Karpas-422 (cell line): ENCODE data around the gene ZNF91. TPM values are rescaled to one million over a fixed set of nuclear protein-coding genes. Genes with fewer than 3 reads are reported as not detected.
"Not testable (repeated sequence)": the region's sequence is repeated elsewhere in the genome, so short reads cannot be mapped to it uniquely, and the experiment has no call there.

Experiments
- DNase-seq: peaks from one replicate; pipeline ENCODE4 v3.0.0-alpha.2; 2015
- H2AFZ ChIP-seq: fragments of 200-600 bp; sonication (generic); 2 replicates; pipeline ENCODE4 v1.6.1; 2014; ENCODE audit warnings: antibody characterized with exemption, low read length, mixed read lengths
- H3K27ac ChIP-seq: fragments of 200-600 bp; sonication (generic); 2 replicates; pipeline ENCODE4 v1.5.1; 2014; ENCODE audit warnings: mild to moderate bottlenecking, low read length, moderate library complexity
- H3K27me3 ChIP-seq: fragments of 200-600 bp; sonication (generic); 2 replicates; pipeline ENCODE4 v1.6.1; 2014; ENCODE audit warnings: low read length, mixed read lengths
- H3K36me3 ChIP-seq: fragments of 200-600 bp; sonication (generic); 2 replicates; pipeline ENCODE4 v1.6.1; 2014; ENCODE audit warnings: low read length, mixed read lengths; ENCODE audit not compliant: insufficient read depth
- H3K4me1 ChIP-seq: fragments of 200-600 bp; sonication (generic); 2 replicates; pipeline ENCODE4 v1.6.1; 2014; ENCODE audit warnings: mild to moderate bottlenecking, low read length, mixed read lengths
- H3K4me2 ChIP-seq: fragments of 200-600 bp; sonication (generic); 2 replicates; pipeline ENCODE4 v1.6.1; 2014; ENCODE audit warnings: low read length, low read depth, mild to moderate bottlenecking; ENCODE audit not compliant: poor library complexity, severe bottlenecking
- H3K4me3 ChIP-seq: fragments of 200-600 bp; sonication (generic); 2 replicates; pipeline ENCODE4 v1.5.1; 2014; ENCODE audit warnings: mild to moderate bottlenecking, antibody characterized with exemption, low read length, mixed read lengths
- H3K79me2 ChIP-seq: fragments of 200-600 bp; sonication (generic); 2 replicates; pipeline ENCODE4 v1.6.1; 2014; ENCODE audit warnings: mild to moderate bottlenecking, low read length, mixed read lengths
- H3K9ac ChIP-seq: fragments of 200-600 bp; sonication (generic); 2 replicates; pipeline ENCODE4 v1.6.0; 2014; ENCODE audit warnings: low read length
- H3K9me2 ChIP-seq: fragments of 200-600 bp; sonication (generic), shearing (Covaris generic); replicated peaks from 2 replicates; pipeline ENCODE4 v1.6.0; 2014; ENCODE audit warnings: mild to moderate bottlenecking, low read length, moderate library complexity; ENCODE audit not compliant: insufficient read depth
- H3K9me3 ChIP-seq: fragments of 300-700, 200-600 bp; sonication (generic); 2 replicates; pipeline ENCODE4 v1.6.1; 2014; ENCODE audit warnings: low read length, mixed read lengths
- H4K20me1 ChIP-seq: fragments of 200-600 bp; sonication (generic); 2 replicates; pipeline ENCODE4 v1.6.1; 2014; ENCODE audit warnings: mild to moderate bottlenecking, antibody characterized with exemption, low read length, low read depth; ENCODE audit not compliant: insufficient read depth
- total RNA-seq: library from RNA; depleted of rRNA; stranded (reverse); fragments of >200 nt; shearing (Covaris generic); gene quantifications from 2 replicates; pipeline ENCODE4 v1.2.3, GENCODE V29; 2014; ENCODE audit warnings: low replicate concordance

Gene ZNF91
- total RNA-seq, 1 experiment from 2014 or later, result 98.5 TPM

DNA sequence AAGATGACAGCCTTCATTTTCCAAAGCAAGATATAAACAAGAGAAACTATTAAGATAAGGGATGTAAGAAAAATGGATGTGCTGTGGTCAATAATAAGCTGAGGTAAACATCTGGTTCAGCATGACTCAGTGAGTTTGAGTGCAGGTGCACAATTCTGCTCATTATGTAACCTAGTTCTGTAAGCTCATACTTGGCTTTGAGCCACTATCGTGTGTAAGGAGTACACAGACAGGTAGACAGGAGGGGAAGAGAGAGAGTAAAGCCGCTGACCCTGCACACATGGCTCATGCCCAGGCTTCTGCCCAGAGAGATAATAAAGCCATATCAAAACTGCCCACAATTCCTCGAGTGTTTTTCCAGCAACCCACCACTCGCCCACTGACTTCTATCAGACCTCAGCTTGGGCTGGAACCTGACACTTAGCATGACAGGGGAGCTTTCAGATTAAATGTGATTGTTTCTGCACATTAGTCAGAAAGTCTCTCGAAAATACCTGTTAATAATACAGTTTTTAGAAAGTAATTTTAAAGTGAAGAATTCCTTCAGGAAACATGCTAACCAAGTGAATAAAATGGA is 51.7 kb downstream of the ZNF91 start:
- Histone ChIP-seq H3K36me3 (peaks cover 36% of the 10 kb centered on the region), H3K79me2 (peaks cover 67% of the 10 kb centered on the region), H4K20me1 (no peaks in the 10 kb centered on the region), H2AFZ (no peak overlapping the region), H3K27me3 (no peaks in the 10 kb centered on the region), H3K4me3 (no peak overlapping the region), H3K27ac (no peak overlapping the region), H3K9ac (no peak overlapping the region), H3K9me2 (no peaks in the 10 kb centered on the region), H3K4me2 (no peak overlapping the region), H3K9me3 (peaks cover 55% of the 10 kb centered on the region), H3K4me1 (no peaks in the 10 kb centered on the region)
- DNase-seq, result no peak

DNA sequence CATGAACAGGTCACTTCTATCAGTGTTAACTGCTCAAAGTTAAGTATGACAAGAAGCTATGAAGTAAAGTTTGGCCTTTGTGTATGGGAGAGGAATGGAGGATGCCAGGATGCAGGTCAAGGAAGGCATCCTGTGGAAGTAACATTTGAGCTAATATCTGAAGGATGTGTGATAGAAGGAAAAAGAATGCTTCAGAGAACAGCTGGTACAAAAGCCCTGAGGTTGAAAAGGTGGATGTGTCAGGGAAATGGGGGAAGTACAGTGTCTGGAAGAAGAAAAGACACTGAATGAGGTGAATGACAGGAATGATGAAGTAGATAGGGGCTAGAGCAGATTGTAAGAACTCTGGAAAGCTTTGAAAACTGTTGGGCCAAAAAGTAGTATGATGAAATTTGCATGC is 67.1 kb downstream of the ZNF91 start:
- Histone ChIP-seq H3K4me3 (no peak overlapping the region), H3K27me3 (no peaks in the 10 kb centered on the region), H4K20me1 (no peaks in the 10 kb centered on the region), H3K79me2 (no peaks in the 10 kb centered on the region), H3K36me3 (peaks cover 19% of the 10 kb centered on the region), H2AFZ (no peak overlapping the region), H3K4me1 (no peaks in the 10 kb centered on the region), H3K9ac (no peak overlapping the region), H3K9me2 (no peaks in the 10 kb centered on the region), H3K9me3 (peaks cover 18% of the 10 kb centered on the region), H3K4me2 (no peak overlapping the region), H3K27ac (no peak overlapping the region)
- DNase-seq, result no peak

DNA sequence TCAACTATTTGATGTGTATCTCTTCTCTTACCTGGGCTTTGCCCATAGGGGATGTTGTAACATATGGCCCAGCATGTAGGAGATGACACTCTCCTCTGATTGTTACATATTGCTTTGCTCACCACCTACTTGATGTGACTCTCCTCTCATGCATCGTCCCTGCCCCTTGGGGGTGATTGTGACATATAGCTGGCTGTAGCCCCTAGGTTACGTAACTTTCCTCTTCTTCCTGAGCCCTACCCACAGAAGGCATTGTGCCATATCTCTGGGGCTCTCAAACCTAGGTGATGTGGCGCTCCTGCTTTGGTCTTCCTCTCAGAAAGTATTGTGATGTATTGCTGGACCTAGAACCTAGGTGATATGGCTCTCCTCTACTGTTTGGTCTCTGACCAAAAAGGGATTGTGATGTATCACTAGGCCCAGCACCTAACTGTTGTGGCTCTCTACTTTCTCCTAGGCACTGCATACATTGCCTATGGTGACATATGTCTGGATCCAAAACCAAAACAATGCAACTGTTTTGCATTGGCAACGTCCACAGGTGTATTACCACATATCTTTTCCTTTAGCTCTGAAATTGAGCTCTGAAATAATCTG is 73.2 kb downstream of the ZNF91 start:
- Histone ChIP-seq H3K9me3 (peaks cover 3% of the 10 kb centered on the region; the same call in 1 of the 2 replicates), H3K9me2 (no peaks in the 10 kb centered on the region), H3K4me1 (no peaks in the 10 kb centered on the region), H3K4me2 (no peak overlapping the region), H3K9ac (no peak overlapping the region), H3K79me2 (no peaks in the 10 kb centered on the region), H3K4me3 (no peak overlapping the region), H3K27me3 (no peaks in the 10 kb centered on the region), H3K27ac (no peak overlapping the region), H2AFZ (no peak overlapping the region), H3K36me3 (no peaks in the 10 kb centered on the region), H4K20me1 (no peaks in the 10 kb centered on the region)
- DNase-seq, result no peak

DNA sequence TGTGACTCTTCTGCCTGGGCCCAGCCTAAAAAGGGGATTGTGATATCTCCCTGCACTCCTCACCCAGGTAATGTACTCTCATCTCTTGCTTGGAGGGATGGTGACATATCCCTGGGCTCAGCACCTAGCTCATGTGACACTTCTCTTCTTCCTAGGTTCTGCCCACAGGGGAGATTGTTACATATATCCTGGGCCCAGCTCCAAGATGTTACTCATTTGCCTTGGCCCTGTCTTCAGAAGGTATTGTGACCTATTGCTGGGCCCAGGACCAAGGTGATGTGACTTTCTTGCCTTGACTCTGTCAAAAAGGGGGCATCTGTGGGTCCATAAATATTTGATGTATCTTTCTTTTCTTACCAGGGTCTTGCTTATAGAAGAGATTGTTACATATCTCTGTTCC is 73.9 kb downstream of the ZNF91 start:
- not testable (repeated sequence) for H3K9me3 ChIP-seq, H3K36me3 ChIP-seq, H3K9me2 ChIP-seq, H4K20me1 ChIP-seq, H3K9ac ChIP-seq, H3K27ac ChIP-seq, H2AFZ ChIP-seq, H3K4me2 ChIP-seq, H3K4me3 ChIP-seq, DNase-seq, H3K79me2 ChIP-seq, H3K27me3 ChIP-seq, H3K4me1 ChIP-seq

DNA sequence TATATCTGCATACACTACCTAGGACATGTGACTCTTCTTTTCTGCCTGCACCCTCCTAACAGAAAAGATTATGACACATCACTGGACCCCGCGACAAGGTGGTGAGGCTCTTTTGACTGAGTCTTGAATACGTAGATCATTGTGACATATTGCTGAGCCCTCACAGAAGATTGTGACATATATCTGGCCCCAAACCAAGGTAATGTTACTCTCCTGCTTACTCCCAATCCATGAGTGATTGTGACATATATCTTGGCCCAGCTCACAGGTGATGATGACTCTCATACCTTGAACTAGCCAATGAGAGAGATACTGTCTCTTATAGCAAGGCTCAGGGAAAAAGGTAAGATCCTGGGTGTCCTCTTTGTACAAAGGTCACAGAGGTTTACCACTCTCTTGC is 75.7 kb downstream of the ZNF91 start:
- not testable (repeated sequence) for H3K9ac ChIP-seq, H3K9me2 ChIP-seq, H3K4me3 ChIP-seq, H3K4me1 ChIP-seq, H4K20me1 ChIP-seq, H3K36me3 ChIP-seq, DNase-seq, H3K79me2 ChIP-seq, H2AFZ ChIP-seq, H3K27me3 ChIP-seq, H3K27ac ChIP-seq, H3K9me3 ChIP-seq, H3K4me2 ChIP-seq

DNA sequence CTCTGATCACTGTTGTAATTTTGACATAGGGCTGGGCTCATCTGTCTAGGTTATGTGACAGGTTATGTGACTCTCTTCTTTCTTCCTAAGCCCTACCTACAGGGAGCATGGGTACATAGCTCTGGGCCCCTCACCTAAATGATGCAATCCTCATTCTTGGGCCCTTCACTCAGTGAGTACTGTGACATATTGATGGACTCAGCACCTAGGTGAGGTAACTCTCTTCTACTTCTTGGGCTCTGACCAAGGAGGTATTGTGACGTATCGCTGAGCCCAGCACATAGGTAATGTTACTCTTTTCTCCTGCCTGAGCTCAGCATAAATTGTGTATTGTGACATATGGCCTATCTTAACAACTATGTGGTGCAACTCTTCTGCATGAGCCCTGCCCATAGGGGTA is 76.3 kb downstream of the ZNF91 start:
- H2AFZ ChIP-seq, H3K27ac ChIP-seq, H3K9me2 ChIP-seq, H3K4me2 ChIP-seq, H3K4me3 ChIP-seq, H4K20me1 ChIP-seq, H3K9ac ChIP-seq, H3K27me3 ChIP-seq, H3K9me3 ChIP-seq, H3K36me3 ChIP-seq, DNase-seq, H3K79me2 ChIP-seq, H3K4me1 ChIP-seq: not testable (repeated sequence)

DNA sequence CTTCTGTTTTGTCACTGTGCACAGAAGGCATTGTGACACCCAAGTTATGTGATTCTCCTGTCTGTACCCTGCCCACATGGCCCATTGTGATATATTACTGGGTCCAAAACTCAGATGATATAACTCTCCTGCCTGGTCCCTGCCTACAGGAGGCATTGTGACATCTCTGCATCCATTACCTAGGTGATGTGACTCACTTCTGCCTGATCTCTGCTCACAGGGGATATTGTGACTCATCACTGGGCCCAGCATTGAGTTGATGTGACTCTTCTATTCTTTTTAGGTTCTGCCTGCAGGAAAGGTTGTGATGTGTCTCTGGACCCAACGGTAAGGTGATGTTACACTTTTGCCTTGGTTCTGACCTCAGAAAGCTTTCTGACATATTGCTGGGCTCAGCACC is 77.1 kb downstream of the ZNF91 start:
- Histone ChIP-seq H3K9me3 (no peaks in the 10 kb centered on the region), H3K4me3 (no peak overlapping the region), H4K20me1 (no peaks in the 10 kb centered on the region), H3K27ac (no peak overlapping the region), H3K27me3 (no peaks in the 10 kb centered on the region), H3K4me2 (no peak overlapping the region), H2AFZ (no peak overlapping the region), H3K9ac (no peak overlapping the region), H3K4me1 (no peaks in the 10 kb centered on the region), H3K79me2 (no peaks in the 10 kb centered on the region), H3K36me3 (no peaks in the 10 kb centered on the region), H3K9me2 (no peaks in the 10 kb centered on the region)
- no peak for DNase-seq

DNA sequence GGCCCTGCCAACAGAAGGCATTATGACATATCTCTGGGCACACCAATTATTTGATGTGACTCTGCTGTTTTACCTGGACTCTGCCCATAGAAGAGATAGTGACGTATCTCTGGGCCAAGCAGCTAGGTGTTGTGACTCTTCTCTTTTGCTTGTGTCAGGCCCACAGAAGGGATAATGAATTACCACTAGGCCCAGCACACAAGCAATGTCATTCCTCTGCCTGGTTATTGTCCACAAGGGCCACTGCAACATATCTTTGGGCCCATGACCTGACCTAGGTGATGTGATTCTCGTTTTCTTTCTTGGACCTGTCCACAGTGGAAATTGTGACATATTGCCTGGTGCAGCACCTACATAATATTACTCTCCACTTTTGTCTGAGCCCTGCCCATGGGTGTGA is 80.0 kb downstream of the ZNF91 start:
- no peaks in the 10 kb centered on the region for H3K4me1 ChIP-seq
- no peaks in the 10 kb centered on the region for H3K9me2 ChIP-seq
- H2AFZ ChIP-seq, result no peak overlapping the region
- H3K9me3 ChIP-seq, result no peaks in the 10 kb centered on the region
- H3K79me2 ChIP-seq, result no peaks in the 10 kb centered on the region
- H3K9ac ChIP-seq, result no peak overlapping the region
- no peak overlapping the region for H3K27ac ChIP-seq
- H3K4me2 ChIP-seq, result no peak overlapping the region
- DNase-seq, result no peak
- no peaks in the 10 kb centered on the region for H3K36me3 ChIP-seq
- no peak overlapping the region for H3K4me3 ChIP-seq
- H3K27me3 ChIP-seq, result no peaks in the 10 kb centered on the region
- no peaks in the 10 kb centered on the region for H4K20me1 ChIP-seq
